MM.1S (cell line): Measurements from ENCODE around the gene UBE3A.

Experiments used
- DNase-seq: peaks from one replicate; pipeline ENCODE4 v3.0.0-alpha.2; 2015
- H2AFZ ChIP-seq: fragments of 300-600 bp; sonication (generic); 2 replicates; pipeline ENCODE4 v1.6.0; 2016; ENCODE audit warnings: antibody characterized with exemption, low read length
- H3F3A ChIP-seq: fragments of 300-600 bp; sonication (generic); 2 replicates; pipeline ENCODE4 v1.6.1; 2016; ENCODE audit warnings: mild to moderate bottlenecking, antibody characterized with exemption, low read length, moderate library complexity, mixed read lengths; ENCODE audit not compliant: insufficient read depth
- H3K27ac ChIP-seq: fragments of 300-600 bp; sonication (generic); 2 replicates; pipeline ENCODE4 v1.5.1; 2016; ENCODE audit warnings: mild to moderate bottlenecking, low read length
- H3K27me3 ChIP-seq: fragments of 300-600 bp; sonication (generic); replicated peaks from 2 replicates; pipeline ENCODE4 v1.6.0; 2016; ENCODE audit warnings: low read length; ENCODE audit not compliant: insufficient read depth
- H3K36me3 ChIP-seq: fragments of 300-600 bp; sonication (generic); replicated peaks from 2 replicates; pipeline ENCODE4 v1.6.1; 2016; ENCODE audit warnings: mild to moderate bottlenecking, low read length, mixed read lengths; ENCODE audit not compliant: insufficient read depth
- H3K4me1 ChIP-seq: fragments of 300-600 bp; sonication (generic); 2 replicates; pipeline ENCODE4 v1.6.1; 2016; ENCODE audit warnings: low read length, mixed read lengths
- H3K4me2 ChIP-seq: fragments of 300-600 bp; sonication (generic); 2 replicates; pipeline ENCODE4 v1.6.0; 2016; ENCODE audit warnings: low read depth, low read length
- H3K4me3 ChIP-seq: fragments of 300-600 bp; sonication (generic); 2 replicates; pipeline ENCODE4 v1.5.1; 2016; ENCODE audit warnings: low read length, mixed read lengths
- H3K79me2 ChIP-seq: fragments of 300-600 bp; sonication (generic); 2 replicates; pipeline ENCODE4 v1.6.1; 2016; ENCODE audit warnings: mixed run types, low read length, mixed read lengths
- H3K9ac ChIP-seq: fragments of 300-600 bp; sonication (generic); 2 replicates; pipeline ENCODE4 v1.6.1; 2016; ENCODE audit warnings: low read length, mixed read lengths
- H3K9me2 ChIP-seq: fragments of 300-600 bp; sonication (generic); replicated peaks from 2 replicates; pipeline ENCODE4 v1.6.1; 2016; ENCODE audit warnings: mild to moderate bottlenecking, low read length, mixed read lengths; ENCODE audit not compliant: insufficient read depth
- H3K9me3 ChIP-seq: fragments of 300-600 bp; sonication (generic); replicated peaks from 2 replicates; pipeline ENCODE4 v1.6.1; 2016; ENCODE audit warnings: mild to moderate bottlenecking, low read length, mixed read lengths; ENCODE audit not compliant: insufficient read depth
- H4K20me1 ChIP-seq: fragments of 300-600 bp; sonication (generic); 2 replicates; pipeline ENCODE4 v1.6.1; 2016; ENCODE audit warnings: mild to moderate bottlenecking, low read length, moderate library complexity, mixed read lengths; ENCODE audit not compliant: insufficient read depth
- CTCF ChIP-seq: fragments of 300-600 bp; sonication (generic); IDR thresholded peaks from 2 replicates; pipeline ENCODE4 v1.5.1; 2016; ENCODE audit warnings: antibody characterized with exemption, low read length, mixed read lengths
- EZH2 ChIP-seq: fragments of 300-600 bp; sonication (generic); optimal IDR thresholded peaks from 2 replicates; pipeline ENCODE3; 2017; ENCODE audit warnings: low read depth, mild to moderate bottlenecking, antibody characterized with exemption, low read length, mixed read lengths
- EZH2phosphoT487 ChIP-seq: fragments of 300-600 bp; sonication (generic); IDR thresholded peaks from 2 replicates; pipeline ENCODE4 v1.6.1; 2018; ENCODE audit warnings: antibody characterized with exemption, low read length

UBE3A gene

GRCh38 chr15:25339431-25339830 is 99.4 kb downstream of the UBE3A start:
- no peak overlapping the region for H2AFZ ChIP-seq
- no peaks in the 10 kb centered on the region for H3K79me2 ChIP-seq
- H3K9ac ChIP-seq = no peak overlapping the region
- no peak overlapping the region for H3K4me3 ChIP-seq
- H3K4me1 ChIP-seq = no peaks in the 10 kb centered on the region
- H3F3A ChIP-seq = no peaks in the 10 kb centered on the region
- no peaks in the 10 kb centered on the region for H3K9me2 ChIP-seq
- no peak overlapping the region for H3K4me2 ChIP-seq
- no peaks in the 10 kb centered on the region for H3K9me3 ChIP-seq
- no peak for DNase-seq
- H3K27me3 ChIP-seq = no peaks in the 10 kb centered on the region
- TF ChIP-seq EZH2phosphoT487 = no peak
- TF ChIP-seq CTCF = no peak
- TF ChIP-seq EZH2 = no peak
- peaks cover 8% of the 10 kb centered on the region; the same call in 1 of the 2 replicates for H3K36me3 ChIP-seq
- H4K20me1 ChIP-seq = no peaks in the 10 kb centered on the region
- no peak overlapping the region for H3K27ac ChIP-seq

GRCh38 chr15:25335279-25335678 is 103.5 kb downstream of the UBE3A start:
- Histone ChIP-seq H2AFZ (no peak overlapping the region), H3K9ac (no peak overlapping the region), H3K79me2 (no peaks in the 10 kb centered on the region), H3K4me2 (no peak overlapping the region), H3K27ac (no peak overlapping the region), H3K27me3 (no peaks in the 10 kb centered on the region), H3K4me3 (no peak overlapping the region), H3K36me3 (peaks cover 8% of the 10 kb centered on the region; the same call in 1 of the 2 replicates), H3F3A (no peaks in the 10 kb centered on the region), H3K9me3 (no peaks in the 10 kb centered on the region), H3K9me2 (no peaks in the 10 kb centered on the region), H4K20me1 (no peaks in the 10 kb centered on the region), H3K4me1 (no peaks in the 10 kb centered on the region)
- TF ChIP-seq CTCF = no peak
- TF ChIP-seq EZH2phosphoT487 = no peak
- TF ChIP-seq EZH2 = no peak
- DNase-seq = no peak

- Histone ChIP-seq H3K4me3 (no peak overlapping the region), H4K20me1 (no peaks in the 10 kb centered on the region), H3K27ac (no peak overlapping the region), H3K79me2 (no peaks in the 10 kb centered on the region), H3K4me1 (no peaks in the 10 kb centered on the region), H3K27me3 (no peaks in the 10 kb centered on the region), H3F3A (no peaks in the 10 kb centered on the region), H3K9me3 (no peaks in the 10 kb centered on the region), H3K9ac (no peak overlapping the region), H3K36me3 (no peaks in the 10 kb centered on the region; the same call in 1 of the 2 replicates), H2AFZ (no peak overlapping the region), H3K4me2 (no peak overlapping the region), H3K9me2 (no peaks in the 10 kb centered on the region)
- no peak for TF ChIP-seq EZH2phosphoT487
- TF ChIP-seq CTCF = no peak
- TF ChIP-seq EZH2 = no peak
- no peak for DNase-seq
Observed at GRCh38 chr15:25333049-25333448, 105.8 kb downstream of the UBE3A start.
